ENCODE measurements around the gene OR2T33.
A peak's percentile ranks its signal among the peaks of the same experiment; 100 is the strongest.
"Not testable (repeated sequence)": the region's sequence is repeated elsewhere in the genome, so short reads cannot be mapped to it uniquely, and the experiment has no call there.

OR2T33 gene, protein sequence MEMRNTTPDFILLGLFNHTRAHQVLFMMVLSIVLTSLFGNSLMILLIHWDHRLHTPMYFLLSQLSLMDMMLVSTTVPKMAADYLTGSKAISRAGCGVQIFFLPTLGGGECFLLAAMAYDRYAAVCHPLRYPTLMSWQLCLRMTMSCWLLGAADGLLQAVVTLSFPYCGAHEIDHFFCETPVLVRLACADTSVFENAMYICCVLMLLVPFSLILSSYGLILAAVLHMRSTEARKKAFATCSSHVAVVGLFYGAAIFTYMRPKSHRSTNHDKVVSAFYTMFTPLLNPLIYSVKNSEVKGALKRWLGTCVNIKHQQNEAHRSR

DNA sequence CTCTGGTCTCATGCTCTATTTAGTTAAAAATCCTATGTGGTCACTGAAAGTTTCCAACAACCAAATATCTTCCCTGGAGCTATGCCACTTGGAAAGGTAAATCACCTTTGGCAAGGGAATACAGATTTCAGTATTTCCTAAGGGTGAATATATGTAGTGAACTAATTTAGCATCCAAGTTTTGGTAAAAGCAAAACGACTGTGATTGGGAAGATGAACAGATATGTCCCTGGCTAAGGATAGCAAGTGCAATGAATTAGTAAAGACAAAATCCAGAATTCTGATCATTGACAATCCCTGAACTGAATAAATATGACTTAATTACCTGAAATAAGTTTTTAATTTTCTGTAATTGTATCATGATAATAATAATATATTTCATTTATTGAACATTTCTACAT, at the start of gene OR2T33:
OR2T33 (minus strand) TSS at position 101 of the 400 bp plus-strand sequence. CDS start 4,162 bp downstream, outside the sequence.
- DNase-seq (ENCODE audit: low read depth): no peak

DNA sequence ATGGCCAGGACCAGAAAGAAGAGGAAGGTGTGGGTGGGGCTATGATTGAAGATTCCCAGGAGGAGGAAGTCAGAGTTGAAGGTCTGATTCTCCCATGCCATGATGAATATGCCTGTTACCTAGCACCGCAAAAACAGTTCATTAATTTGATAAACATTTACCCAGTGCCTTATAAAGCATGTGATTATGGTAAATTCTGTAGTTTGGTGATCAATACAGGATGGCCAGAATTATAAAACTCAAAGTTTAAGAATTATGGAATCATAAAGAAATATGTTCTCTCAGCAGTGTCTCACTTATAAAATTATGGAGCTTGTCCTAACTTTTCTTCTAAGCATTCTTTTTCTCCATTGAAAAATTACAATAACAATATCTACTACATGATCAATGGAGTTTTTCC, 46.7 kb upstream of the OR2T33 start, which contains the start of gene OR2M7:
OR2M7 (minus strand) TSS at position 101 of the 400 bp plus-strand sequence; CDS start at position 101, 0 bp downstream.
- DNase-seq (ENCODE audit: low read depth): no peak

DNA sequence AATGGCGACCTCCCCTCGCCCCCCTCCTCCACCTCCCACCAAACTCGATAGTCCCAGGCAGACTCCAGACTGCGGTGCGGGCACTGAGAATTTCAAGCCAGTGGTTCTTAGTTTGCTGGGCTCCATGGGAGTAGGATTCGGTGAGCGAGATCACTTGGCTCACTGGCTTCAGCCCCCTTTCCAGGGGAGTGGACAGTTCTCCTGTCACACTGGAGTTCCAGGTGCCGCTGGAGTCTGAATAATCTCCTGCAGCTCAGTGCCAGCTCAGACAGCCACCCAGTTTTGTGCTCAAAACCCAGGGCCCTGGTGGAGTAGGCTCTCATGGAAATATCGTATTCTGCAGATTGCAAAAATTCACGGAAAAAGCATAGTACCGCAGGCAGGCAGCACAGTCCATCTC, 39.0 kb upstream of the OR2T33 start:
- no peak for DNase-seq (ENCODE audit: low read depth)

- DNase-seq (ENCODE audit: low read depth): not testable (repeated sequence)
Measured at GRCh38 chr1:248306740-248307139, 29.0 kb upstream of the OR2T33 start.

DNA sequence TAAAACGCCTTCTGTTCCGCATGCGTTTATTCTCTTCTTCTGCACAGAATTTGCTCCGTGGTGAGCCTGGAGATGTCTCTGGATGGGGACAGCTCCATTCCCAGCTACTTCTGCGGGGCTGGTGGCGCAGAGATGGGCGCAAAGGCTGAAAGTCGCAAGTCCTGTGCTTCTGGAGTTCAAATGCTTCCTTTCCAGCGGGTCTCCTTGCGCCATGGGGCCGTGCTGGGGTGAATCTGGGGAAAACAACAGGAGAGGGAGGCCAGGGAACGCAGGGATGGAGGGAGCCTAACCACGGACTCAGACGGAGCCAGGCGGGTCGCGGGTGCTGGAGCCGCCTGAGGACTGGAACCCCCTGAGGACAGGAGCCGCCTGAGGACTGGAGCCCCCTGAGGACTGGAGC, 28.3 kb upstream of the OR2T33 start:
- DNase-seq (ENCODE audit: low read depth): no peak

DNA sequence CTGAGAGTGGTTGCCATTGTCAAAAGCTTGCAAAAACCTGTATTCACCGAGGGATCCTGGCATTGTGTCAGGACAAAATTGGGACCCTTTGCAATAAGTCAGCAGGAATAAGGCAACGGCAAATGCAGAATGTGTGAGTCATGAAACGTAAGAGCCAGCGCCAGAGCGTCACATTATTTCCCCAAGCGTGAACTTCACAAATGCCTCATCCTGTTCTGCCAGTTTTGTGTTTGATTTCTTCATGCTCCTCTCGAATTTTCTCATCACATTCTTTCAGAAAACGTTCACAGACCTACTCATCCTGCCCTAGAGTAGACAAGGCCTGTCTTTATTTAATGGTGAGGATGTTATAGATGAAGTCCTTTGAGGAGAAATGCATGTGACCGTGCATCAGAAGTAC, 27.9 kb upstream of the OR2T33 start:
- DNase-seq (ENCODE audit: low read depth): not testable (repeated sequence)

DNA sequence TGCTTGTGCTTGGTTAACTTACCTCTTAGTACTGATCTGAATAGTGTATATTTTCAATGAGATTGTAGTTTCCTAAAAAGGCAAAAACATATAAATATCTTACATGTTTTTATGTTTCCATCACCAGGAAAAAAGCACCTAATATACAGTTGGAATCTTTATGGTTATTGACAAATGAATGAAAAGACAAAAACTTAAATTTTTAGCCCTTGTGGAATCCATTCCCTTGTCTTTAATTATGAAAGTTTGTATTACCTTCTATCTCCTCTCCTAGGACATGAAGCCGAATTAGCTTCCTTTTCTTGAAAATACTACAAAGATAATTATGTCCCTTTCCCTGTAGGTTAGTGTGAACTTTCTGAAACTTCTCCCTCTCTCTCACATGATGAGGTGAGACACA, 25.5 kb upstream of the OR2T33 start, which contains the start of gene OR2T12:
OR2T12 (minus strand) TSS at position 101 of the 400 bp plus-strand sequence. CDS start 7,846 bp downstream, outside the sequence.
- DNase-seq (ENCODE audit: low read depth): no peak

GRCh38 chr1:248288391-248288790, 10.6 kb upstream of the OR2T33 start:
- no peak for DNase-seq (ENCODE audit: low read depth)

- not testable (repeated sequence) for DNase-seq (ENCODE audit: low read depth)
Measured at GRCh38 chr1:248273225-248273624, 4.6 kb downstream of the OR2T33 start.

DNA sequence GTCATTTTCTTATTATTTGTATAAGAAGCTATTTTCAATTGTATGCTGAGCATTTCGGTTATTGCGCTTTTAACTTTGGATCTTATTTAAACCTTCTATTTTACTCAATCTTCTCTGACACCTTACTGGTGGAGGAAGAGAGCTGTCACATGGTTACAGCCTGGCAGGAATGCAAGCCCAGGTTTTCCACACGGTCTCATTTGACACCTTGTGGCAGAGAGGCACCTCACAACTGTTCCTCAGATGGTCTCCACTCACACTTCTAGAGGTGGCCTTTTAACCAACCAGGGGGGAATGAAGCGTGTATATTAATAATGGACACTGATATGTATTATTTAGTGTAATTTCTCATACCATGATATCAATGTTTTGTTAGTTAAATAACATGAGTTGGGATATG, 9.6 kb downstream of the OR2T33 start:
- no peak for DNase-seq (ENCODE audit: low read depth)

DNA sequence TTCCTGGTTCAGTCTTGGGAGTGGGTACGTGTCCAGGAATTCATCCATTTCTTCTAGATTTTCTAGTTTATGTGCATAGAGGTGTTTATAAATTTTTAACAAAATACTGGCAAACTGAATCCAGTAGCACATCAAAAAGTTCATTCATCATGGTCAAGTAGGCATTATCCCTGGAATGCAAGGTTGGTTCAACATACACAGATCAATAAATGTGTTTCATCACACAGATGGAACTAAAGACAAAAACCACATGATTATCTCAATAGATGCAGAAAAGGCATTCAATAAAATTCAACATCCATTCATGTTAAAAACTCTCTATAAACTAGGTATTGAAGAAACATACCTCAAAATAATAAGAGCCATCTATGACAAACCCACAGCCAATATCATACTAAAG, 18.5 kb downstream of the OR2T33 start:
- not testable (repeated sequence) for DNase-seq (ENCODE audit: low read depth)

DNA sequence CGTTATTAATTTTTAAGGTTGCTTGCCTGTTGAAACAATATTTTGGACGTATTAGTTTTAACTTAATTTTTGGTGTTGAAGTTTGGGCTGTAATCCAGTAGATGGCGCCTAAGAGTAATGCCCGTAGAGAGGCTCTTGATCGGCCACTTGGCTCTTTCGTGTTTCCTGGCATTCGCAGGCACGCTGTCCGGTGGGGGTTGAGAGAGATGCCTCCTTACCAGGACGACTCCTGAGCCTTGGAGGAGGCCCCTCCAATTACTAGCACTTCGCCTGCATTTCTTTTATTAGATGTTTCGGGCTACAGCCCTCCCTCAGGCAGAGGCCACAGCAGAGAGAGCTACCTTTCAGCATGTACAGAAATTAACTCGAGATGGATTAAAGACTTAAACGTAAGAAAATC, 34.6 kb downstream of the OR2T33 start:
- peak; percentile 0 for DNase-seq (ENCODE audit: low read depth)

DNA sequence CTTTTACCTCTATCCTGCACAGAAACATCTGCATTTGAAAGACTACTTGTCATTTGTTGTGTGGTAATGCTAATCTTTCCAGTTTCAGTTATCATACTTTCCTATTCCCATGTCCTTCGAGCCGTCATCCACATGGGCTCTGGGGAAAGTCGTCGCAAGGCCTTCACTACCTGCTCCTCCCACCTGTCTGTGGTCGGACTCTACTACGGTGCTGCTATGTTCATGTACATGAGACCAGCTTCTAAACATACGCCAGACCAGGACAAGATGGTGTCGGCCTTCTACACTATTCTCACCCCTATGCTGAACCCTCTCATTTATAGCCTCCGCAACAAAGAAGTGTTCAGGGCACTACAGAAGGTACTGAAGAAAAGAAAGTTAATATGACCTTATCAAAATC, 38.3 kb downstream of the OR2T33 start:
- no peak for DNase-seq (ENCODE audit: low read depth)

GRCh38 chr1:248231117-248231516, 46.7 kb downstream of the OR2T33 start, which contains the start of gene OR2M4:
TSS of gene OR2M4 (plus strand) at chr1:248231417. CDS start at chr1:248238929, 7,512 bp downstream.
- DNase-seq (ENCODE audit: low read depth): no peak

DNA sequence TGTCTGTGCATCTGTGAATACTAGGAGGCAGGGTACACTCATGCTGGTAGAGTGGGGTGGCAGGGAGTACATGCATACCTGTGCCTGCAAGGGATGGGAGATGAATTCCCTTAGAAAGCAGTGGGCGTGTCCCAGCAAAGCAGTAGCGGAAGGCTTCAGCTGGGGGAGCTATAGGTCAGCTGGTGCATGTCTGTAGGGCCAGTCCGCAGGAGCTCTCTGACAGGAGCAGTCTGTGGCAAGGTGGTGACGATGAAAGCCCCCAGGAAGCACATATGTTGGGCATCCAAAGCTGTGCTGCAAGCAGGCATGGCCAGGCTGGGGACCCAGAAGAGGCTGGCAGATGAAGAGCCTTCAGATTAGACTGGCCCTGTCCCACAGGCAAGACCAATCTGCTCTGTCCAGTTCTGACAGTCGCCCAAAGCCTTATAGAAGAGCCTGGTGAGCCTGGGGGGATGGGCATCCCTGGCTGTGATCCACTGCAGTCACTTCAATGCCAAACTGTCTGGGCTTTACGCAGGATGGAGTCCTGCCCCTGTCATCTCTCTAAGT, 48.3 kb downstream of the OR2T33 start:
- no peak for DNase-seq (ENCODE audit: low read depth)

DNA sequence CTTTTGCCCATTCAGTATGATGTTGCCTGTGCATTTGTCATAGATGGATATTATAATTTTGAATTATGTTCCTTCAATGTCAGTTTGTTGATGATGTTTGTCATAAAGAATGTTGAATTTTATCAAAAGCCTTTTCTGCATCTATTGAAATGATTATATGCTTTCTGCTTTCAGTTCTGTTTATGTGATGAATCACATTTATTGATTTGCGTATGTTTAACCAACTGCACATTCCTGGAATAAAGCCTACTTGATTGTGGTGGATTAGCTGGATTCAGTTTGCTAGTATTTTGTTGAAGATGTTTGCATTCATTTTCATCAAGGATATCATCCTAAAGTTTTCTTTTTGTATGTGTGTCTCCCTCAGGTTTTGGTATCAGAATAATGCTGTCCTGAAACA, 52.2 kb downstream of the OR2T33 start:
- no peak for DNase-seq (ENCODE audit: low read depth)
